ENCODE data around the gene CXCR6.

GRCh38 chr3:45967724-45968123, 24.5 kb downstream of the CXCR6 start:
- TF ChIP-seq, protein P1, sequence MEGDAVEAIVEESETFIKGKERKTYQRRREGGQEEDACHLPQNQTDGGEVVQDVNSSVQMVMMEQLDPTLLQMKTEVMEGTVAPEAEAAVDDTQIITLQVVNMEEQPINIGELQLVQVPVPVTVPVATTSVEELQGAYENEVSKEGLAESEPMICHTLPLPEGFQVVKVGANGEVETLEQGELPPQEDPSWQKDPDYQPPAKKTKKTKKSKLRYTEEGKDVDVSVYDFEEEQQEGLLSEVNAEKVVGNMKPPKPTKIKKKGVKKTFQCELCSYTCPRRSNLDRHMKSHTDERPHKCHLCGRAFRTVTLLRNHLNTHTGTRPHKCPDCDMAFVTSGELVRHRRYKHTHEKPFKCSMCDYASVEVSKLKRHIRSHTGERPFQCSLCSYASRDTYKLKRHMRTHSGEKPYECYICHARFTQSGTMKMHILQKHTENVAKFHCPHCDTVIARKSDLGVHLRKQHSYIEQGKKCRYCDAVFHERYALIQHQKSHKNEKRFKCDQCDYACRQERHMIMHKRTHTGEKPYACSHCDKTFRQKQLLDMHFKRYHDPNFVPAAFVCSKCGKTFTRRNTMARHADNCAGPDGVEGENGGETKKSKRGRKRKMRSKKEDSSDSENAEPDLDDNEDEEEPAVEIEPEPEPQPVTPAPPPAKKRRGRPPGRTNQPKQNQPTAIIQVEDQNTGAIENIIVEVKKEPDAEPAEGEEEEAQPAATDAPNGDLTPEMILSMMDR (IDR thresholded peaks at IDR 0.05) = no peak
- TF ChIP-seq POLR2AphosphoS5 (IDR thresholded peaks at IDR 0.05) (peak in 3 of 4 donors; percentile 5 to 32 (median 12)), EP300 (IDR thresholded peaks at IDR 0.05) (no peak), POLR2A (IDR thresholded peaks at IDR 0.05) (no peak)
